Endothelial cell (in vitro differentiated cells): Measurements from ENCODE around the gene RMC1. TPM values are rescaled to one million over a fixed set of nuclear protein-coding genes. Genes with fewer than 3 reads are reported as not detected.

Experiments used
- DNase-seq: peaks from one replicate; pipeline ENCODE4 v3.0.0; 2021; ENCODE audit warnings: low spot score
- H3K27ac Mint-ChIP-seq: one replicate; pipeline ENCODE4 v1.8.0; 2021; ENCODE audit warnings: mixed read lengths, inconsistent platforms; ENCODE audit not compliant: unreplicated experiment
- H3K27me3 Mint-ChIP-seq: one replicate; pipeline ENCODE4 v1.8.0; 2021; ENCODE audit warnings: mild to moderate bottlenecking, moderate library complexity, mixed read lengths, inconsistent platforms; ENCODE audit not compliant: unreplicated experiment
- H3K36me3 Mint-ChIP-seq: one replicate; pipeline ENCODE4 v1.8.0; 2021; ENCODE audit warnings: mild to moderate bottlenecking, low read depth, mixed read lengths, inconsistent platforms; ENCODE audit not compliant: unreplicated experiment
- H3K4me1 Mint-ChIP-seq: one replicate; pipeline ENCODE4 v1.8.0; 2021; ENCODE audit warnings: mild to moderate bottlenecking, mixed read lengths, inconsistent platforms; ENCODE audit not compliant: unreplicated experiment
- H3K4me3 Mint-ChIP-seq: one replicate; pipeline ENCODE4 v1.8.0; 2021; ENCODE audit warnings: mild to moderate bottlenecking, mixed read lengths, inconsistent platforms; ENCODE audit not compliant: unreplicated experiment
- H3K9me3 Mint-ChIP-seq: one replicate; pipeline ENCODE4 v1.8.0; 2021; ENCODE audit warnings: mixed read lengths, inconsistent platforms; ENCODE audit not compliant: unreplicated experiment
- total RNA-seq: library from RNA; stranded (reverse); fragmentation: NEBNext Ultra II Directional; extraction: Animal tissue kit (Norgen Biotek cat#: 25700); gene quantifications from one replicate; pipeline ENCODE4 v1.2.1, GENCODE V29; 2021; ENCODE audit not compliant: unreplicated experiment
- TF ChIP-seq, protein P1 (sequence below): fragments of 200-600 bp; sonication (generic); IDR thresholded peaks from one replicate; pipeline ENCODE4 v1.5.0; 2021; ENCODE audit warnings: antibody characterized with exemption; ENCODE audit not compliant: unreplicated experiment

RMC1 gene
- total RNA-seq, 1 donor from 2014 or later: 11.7 TPM

GRCh38 chr18:23538001-23538400 is 34.7 kb downstream of the RMC1 start:
- H3K9me3 Mint-ChIP-seq: no peaks in the 10 kb centered on the region
- no peaks in the 10 kb centered on the region for H3K4me1 Mint-ChIP-seq
- H3K27me3 Mint-ChIP-seq: peaks cover 2% of the 10 kb centered on the region
- TF ChIP-seq, protein P1, sequence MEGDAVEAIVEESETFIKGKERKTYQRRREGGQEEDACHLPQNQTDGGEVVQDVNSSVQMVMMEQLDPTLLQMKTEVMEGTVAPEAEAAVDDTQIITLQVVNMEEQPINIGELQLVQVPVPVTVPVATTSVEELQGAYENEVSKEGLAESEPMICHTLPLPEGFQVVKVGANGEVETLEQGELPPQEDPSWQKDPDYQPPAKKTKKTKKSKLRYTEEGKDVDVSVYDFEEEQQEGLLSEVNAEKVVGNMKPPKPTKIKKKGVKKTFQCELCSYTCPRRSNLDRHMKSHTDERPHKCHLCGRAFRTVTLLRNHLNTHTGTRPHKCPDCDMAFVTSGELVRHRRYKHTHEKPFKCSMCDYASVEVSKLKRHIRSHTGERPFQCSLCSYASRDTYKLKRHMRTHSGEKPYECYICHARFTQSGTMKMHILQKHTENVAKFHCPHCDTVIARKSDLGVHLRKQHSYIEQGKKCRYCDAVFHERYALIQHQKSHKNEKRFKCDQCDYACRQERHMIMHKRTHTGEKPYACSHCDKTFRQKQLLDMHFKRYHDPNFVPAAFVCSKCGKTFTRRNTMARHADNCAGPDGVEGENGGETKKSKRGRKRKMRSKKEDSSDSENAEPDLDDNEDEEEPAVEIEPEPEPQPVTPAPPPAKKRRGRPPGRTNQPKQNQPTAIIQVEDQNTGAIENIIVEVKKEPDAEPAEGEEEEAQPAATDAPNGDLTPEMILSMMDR: no peak
- DNase-seq: no peak
- no peak overlapping the region for H3K27ac Mint-ChIP-seq
- H3K36me3 Mint-ChIP-seq: peaks cover 27% of the 10 kb centered on the region
- no peak overlapping the region for H3K4me3 Mint-ChIP-seq

DNA sequence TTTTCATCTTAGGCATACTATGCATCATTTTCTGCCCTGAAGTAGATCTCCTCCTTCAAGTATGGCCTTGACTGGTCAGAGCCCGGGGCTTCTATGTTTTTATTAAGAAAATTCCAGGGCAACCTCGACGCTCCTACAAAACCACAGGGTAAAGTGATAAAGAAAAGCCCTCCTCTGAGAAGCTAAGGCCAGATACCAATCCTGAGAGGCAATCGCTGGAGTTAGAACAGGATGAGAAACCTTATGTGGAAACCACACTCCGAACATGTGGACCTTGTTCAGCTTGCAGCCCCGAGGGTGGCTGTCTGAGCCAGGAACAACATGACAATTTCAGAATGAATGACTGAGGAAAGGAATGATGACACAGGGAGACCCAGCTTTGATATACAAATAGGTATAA is 35.6 kb downstream of the RMC1 start:
- Mint-ChIP-seq H3K27me3 (peaks cover 2% of the 10 kb centered on the region), H3K4me3 (peak overlapping the region; percentile 6), H3K27ac (no peak overlapping the region), H3K9me3 (no peaks in the 10 kb centered on the region), H3K4me1 (no peaks in the 10 kb centered on the region), H3K36me3 (peaks cover 27% of the 10 kb centered on the region)
- DNase-seq: no peak
- TF ChIP-seq, protein P1: no peak

- Mint-ChIP-seq H3K4me1 (no peaks in the 10 kb centered on the region), H3K27ac (no peak overlapping the region), H3K36me3 (peaks cover 31% of the 10 kb centered on the region), H3K27me3 (peaks cover 2% of the 10 kb centered on the region), H3K4me3 (peak overlapping the region; percentile 6), H3K9me3 (no peaks in the 10 kb centered on the region)
- TF ChIP-seq, protein P1: no peak
- no peak for DNase-seq
Measured at GRCh38 chr18:23539296-23539695, 36.0 kb downstream of the RMC1 start.

- TF ChIP-seq, protein P1: no peak
- peaks cover 38% of the 10 kb centered on the region for H3K36me3 Mint-ChIP-seq
- H3K27ac Mint-ChIP-seq: no peak overlapping the region
- no peaks in the 10 kb centered on the region for H3K4me1 Mint-ChIP-seq
- DNase-seq: no peak
- peaks cover 2% of the 10 kb centered on the region for H3K27me3 Mint-ChIP-seq
- H3K4me3 Mint-ChIP-seq: no peak overlapping the region
- no peaks in the 10 kb centered on the region for H3K9me3 Mint-ChIP-seq
Measured at GRCh38 chr18:23539911-23540525, 36.7 kb downstream of the RMC1 start.

GRCh38 chr18:23540867-23541266 is 37.6 kb downstream of the RMC1 start:
- H3K36me3 Mint-ChIP-seq: peaks cover 35% of the 10 kb centered on the region
- H3K27ac Mint-ChIP-seq: no peak overlapping the region
- H3K4me3 Mint-ChIP-seq: no peak overlapping the region
- H3K27me3 Mint-ChIP-seq: no peaks in the 10 kb centered on the region
- H3K4me1 Mint-ChIP-seq: no peaks in the 10 kb centered on the region
- H3K9me3 Mint-ChIP-seq: no peaks in the 10 kb centered on the region
- TF ChIP-seq, protein P1: no peak
- DNase-seq: no peak
